Keratinocyte (primary cell): ENCODE results near the gene TUBE1. TPM values are rescaled to one million over a fixed set of nuclear protein-coding genes. Genes with fewer than 3 reads are reported as not detected.

ENCODE experiments used
- DNase-seq: peaks from one replicate; pipeline ENCODE4 v3.0.0-alpha.2; 2011; ENCODE audit warnings: low read depth, missing footprints, low spot score
- FAIRE-seq: peaks from 2 replicates; lab custom pipeline; 2011; peaks lifted over from hg19 to GRCh38; lab: Jason Lieb, UNC
- H2AFZ ChIP-seq: 2 replicates; pipeline ENCODE4 v1.6.0; 2012; ENCODE audit warnings: low read length, control low read depth, inconsistent platforms; ENCODE audit not compliant: control insufficient read depth
- H3K27ac ChIP-seq: 2 replicates; pipeline ENCODE4 v1.5.1; 2011; ENCODE audit warnings: low read length; ENCODE audit not compliant: control insufficient read depth, insufficient read depth
- H3K27me3 ChIP-seq: 3 replicates; pipeline ENCODE4 v1.6.0; 2011; ENCODE audit warnings: low read length; ENCODE audit not compliant: control insufficient read depth, insufficient read depth; ENCODE audit errors: extremely low read depth
- H3K36me3 ChIP-seq, 2 experiments: 2 replicates in 1 of 2; 3 replicates in 1 of 2; pipeline ENCODE4 v1.5.1; 2011; ENCODE audit warnings: low read length in 2 of 2, mild to moderate bottlenecking in 1 of 2; ENCODE audit not compliant: control insufficient read depth in 2 of 2, insufficient read depth in 2 of 2; ENCODE audit errors: extremely low read depth in 1 of 2
- H3K4me1 ChIP-seq: 3 replicates; pipeline ENCODE4 v1.5.1; 2011; ENCODE audit warnings: low read length; ENCODE audit not compliant: control insufficient read depth, insufficient read depth; ENCODE audit errors: extremely low read depth
- H3K4me2 ChIP-seq: 3 replicates; pipeline ENCODE4 v1.6.0; 2011; ENCODE audit warnings: low read depth, low read length; ENCODE audit not compliant: control insufficient read depth, insufficient read depth; ENCODE audit errors: extremely low read depth
- H3K4me3 ChIP-seq, 3 experiments: fragments of 200-600 bp in 1 of 3; sonication (generic) in 1 of 3; 2 replicates in 2 of 3; 3 replicates in 1 of 3; pipeline ENCODE4 v1.5.1; 2011 to 2016; ENCODE audit warnings: low read length in 3 of 3, mild to moderate bottlenecking in 3 of 3, control low read depth in 2 of 3, inconsistent platforms in 1 of 3, low read depth in 1 of 3, mixed read lengths in 1 of 3, mixed run types in 1 of 3, moderate library complexity in 1 of 3; ENCODE audit not compliant: control insufficient read depth in 2 of 3, insufficient read depth in 2 of 3; ENCODE audit errors: extremely low read depth in 1 of 3
- H3K79me2 ChIP-seq: 2 replicates; pipeline ENCODE4 v1.6.0; 2012; ENCODE audit warnings: low read length; ENCODE audit not compliant: control insufficient read depth, insufficient read depth
- H3K9ac ChIP-seq: 3 replicates; pipeline ENCODE4 v1.6.0; 2011; ENCODE audit warnings: low read length; ENCODE audit not compliant: control insufficient read depth, insufficient read depth; ENCODE audit errors: extremely low read depth
- H3K9me1 ChIP-seq: 3 replicates; pipeline ENCODE4 v1.6.0; 2011; ENCODE audit warnings: low read length; ENCODE audit not compliant: control insufficient read depth, insufficient read depth; ENCODE audit errors: extremely low read depth
- H3K9me3 ChIP-seq: 2 replicates; pipeline ENCODE4 v1.5.1; 2012; ENCODE audit warnings: low read depth, low read length; ENCODE audit not compliant: control insufficient read depth
- H4K20me1 ChIP-seq: 3 replicates; pipeline ENCODE4 v1.6.0; 2011; ENCODE audit warnings: low read length; ENCODE audit not compliant: control insufficient read depth, insufficient read depth; ENCODE audit errors: extremely low read depth
- CTCF ChIP-seq, 3 experiments: IDR thresholded peaks in 1 of 3; conservative IDR thresholded peaks in 1 of 3; optimal IDR thresholded peaks in 1 of 3; 2 replicates in 2 of 3; 3 replicates in 1 of 3; pipeline versions ENCODE3 to v1.5.1; 2011; ENCODE audit warnings: low read length in 3 of 3, mild to moderate bottlenecking in 3 of 3, moderate library complexity in 2 of 3, control low read depth in 1 of 3, inconsistent platforms in 1 of 3; ENCODE audit not compliant: insufficient read depth in 2 of 3; ENCODE audit errors: extremely low read depth in 1 of 3
- EZH2 ChIP-seq: IDR thresholded peaks from one replicate; pipeline ENCODE4 v1.6.1; 2012; ENCODE audit warnings: inconsistent platforms, mild to moderate bottlenecking, low read length, moderate library complexity
- dilution Hi-C: fragments of 300-500 bp; cut with MboI; formaldehyde crosslinking; loops from one replicate; pipeline ENCODE4 v1.7.0; 2020; ENCODE audit warnings: low sequenced_read_pairs; ENCODE audit not compliant: extremely low pct_ligation_motif_present
- polyA plus RNA-seq, 5 experiments: library from polyadenylated mRNA; depleted of rRNA in 3 of 5; stranded (reverse) in 3 of 5; stranded (forward) in 1 of 5; unstranded in 1 of 5; fragments of >200 nt; gene quantifications; 1 replicate in 1 of 5; 2 replicates in 3 of 5; 3 replicates in 1 of 5; pipeline versions ENCODE4 v1.2.1 to v1.2.3, GENCODE V29; 2011 to 2012; ENCODE audit warnings: missing spikeins in 2 of 5, low read depth in 1 of 5, low replicate concordance in 1 of 5

The TUBE1 gene
- polyA plus RNA-seq, 1 donor (not counting 4 experiments of a cell fraction or from before 2014, with no cell fraction given), result 15.4 TPM

DNA sequence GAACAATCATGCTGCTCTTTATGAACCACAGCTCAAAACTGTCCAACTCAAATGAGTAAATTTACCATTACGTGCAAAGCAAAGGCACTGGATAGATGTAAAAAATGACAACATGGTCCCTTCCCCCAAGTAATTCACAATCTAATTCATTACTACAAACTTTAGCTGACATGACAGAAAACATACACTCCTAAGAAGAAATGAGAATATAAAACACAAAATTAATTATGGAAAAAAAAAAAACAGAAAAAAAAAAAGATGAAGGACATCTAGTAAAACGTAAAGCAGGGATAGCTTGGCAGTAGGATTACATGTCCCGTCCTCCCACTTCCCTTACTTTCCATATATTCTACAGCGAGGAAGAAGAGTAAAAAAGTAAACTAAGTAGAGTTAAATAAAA is 5.7 kb downstream of the TUBE1 start:
- no peaks in the 10 kb centered on the region for H4K20me1 ChIP-seq
- H3K4me1 ChIP-seq, result no peaks in the 10 kb centered on the region
- H3K4me2 ChIP-seq, result no peak overlapping the region
- no peak overlapping the region for H3K27ac ChIP-seq
- no peak for DNase-seq
- H3K9ac ChIP-seq, result no peak overlapping the region
- H3K36me3 ChIP-seq, result peaks cover 3 to 31% of the 10 kb centered on the region in 2 experiments
- H3K27me3 ChIP-seq, result no peaks in the 10 kb centered on the region
- no peak overlapping the region for H3K4me3 ChIP-seq
- no peak overlapping the region for H2AFZ ChIP-seq
- TF ChIP-seq EZH2, result no peak
- TF ChIP-seq CTCF (optimal IDR thresholded peaks at IDR 0.05 in 1 of 3, IDR thresholded peaks at IDR 0.05 in 1 of 3, conservative IDR thresholded peaks at IDR 0.05 in 1 of 3; ENCODE audit: extremely low read depth in 1 of 3, insufficient read depth in 2 of 3, low read length in 3 of 3), result no peak
- dilution Hi-C loops, result no loop called here
- no peaks in the 10 kb centered on the region for H3K79me2 ChIP-seq
- no peaks in the 10 kb centered on the region for H3K9me1 ChIP-seq
- no peak for FAIRE-seq
- no peaks in the 10 kb centered on the region for H3K9me3 ChIP-seq

DNA sequence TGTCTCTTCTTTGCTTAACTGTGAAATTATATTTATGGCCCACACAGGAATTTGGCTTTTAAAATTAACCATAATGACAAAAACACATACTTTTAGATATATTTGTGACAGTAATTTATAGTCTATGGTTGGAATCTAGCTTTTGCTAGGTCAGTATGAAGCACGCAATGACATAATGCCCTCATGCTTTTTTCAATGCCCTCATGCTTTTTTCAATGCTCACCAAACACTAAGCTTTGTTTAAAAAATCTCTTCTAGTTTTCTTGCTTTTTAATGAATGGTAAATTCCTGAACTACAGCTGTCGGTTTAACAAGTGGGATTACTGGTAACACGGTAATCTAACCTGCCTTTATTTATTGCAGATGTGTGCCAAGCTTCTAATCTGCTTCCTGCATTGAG is 20.7 kb downstream of the TUBE1 start:
- Histone ChIP-seq H3K4me3 (no peak overlapping the region), H3K79me2 (no peaks in the 10 kb centered on the region), H3K9me3 (no peaks in the 10 kb centered on the region), H2AFZ (no peak overlapping the region), H3K36me3 (no peaks in the 10 kb centered on the region), H3K4me2 (no peak overlapping the region), H3K27ac (no peak overlapping the region), H3K27me3 (no peaks in the 10 kb centered on the region), H3K9me1 (no peaks in the 10 kb centered on the region), H4K20me1 (no peaks in the 10 kb centered on the region), H3K4me1 (no peaks in the 10 kb centered on the region), H3K9ac (no peak overlapping the region)
- TF ChIP-seq CTCF (optimal IDR thresholded peaks at IDR 0.05 in 1 of 3, IDR thresholded peaks at IDR 0.05 in 1 of 3, conservative IDR thresholded peaks at IDR 0.05 in 1 of 3; ENCODE audit: extremely low read depth in 1 of 3, insufficient read depth in 2 of 3, low read length in 3 of 3), result no peak
- TF ChIP-seq EZH2, result no peak
- dilution Hi-C loops, result no loop called here
- no peak for DNase-seq
- no peak for FAIRE-seq
